Measurements from ENCODE around the gene ATAD3C. TPM values are rescaled to one million over a fixed set of nuclear protein-coding genes. Genes with fewer than 3 reads are reported as not detected.
"Not testable (repeated sequence)": the region's sequence is repeated elsewhere in the genome, so short reads cannot be mapped to it uniquely, and the experiment has no call there.

The ATAD3C gene
- total RNA-seq, 1 experiment from 2014 or later, result 10.6 TPM

DNA sequence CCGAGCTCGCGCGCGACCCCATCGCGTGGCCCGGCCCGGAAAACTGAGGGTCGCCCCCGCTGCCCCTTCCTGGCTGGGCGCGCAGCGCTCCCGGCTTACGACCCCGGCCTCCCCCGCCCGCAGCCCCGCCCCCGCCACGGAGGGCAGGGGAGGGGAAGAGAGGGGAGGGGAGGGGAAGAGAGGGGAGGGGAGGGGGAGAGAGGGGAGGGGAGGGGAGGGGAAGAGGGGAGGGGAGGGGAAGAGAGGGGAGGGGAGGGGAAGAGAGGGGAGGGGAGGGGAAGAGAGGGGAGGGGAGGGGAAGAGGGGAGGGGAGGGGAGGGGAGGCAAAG lies 21.7 kb upstream of the ATAD3C start:
- TF ChIP-seq CTCF (IDR thresholded peaks at IDR 0.05) (no peak), POLR2AphosphoS5 (IDR thresholded peaks at IDR 0.05; ENCODE audit: low read depth, low read length) (no peak), TCF7L2 (IDR thresholded peaks at IDR 0.05; ENCODE audit: low read depth, low read length) (no peak), SIN3A (IDR thresholded peaks at IDR 0.05; ENCODE audit: borderline replicate concordance, insufficient read depth, low read depth, low read length) (no peak)
- TF ChIP-seq, protein P1, sequence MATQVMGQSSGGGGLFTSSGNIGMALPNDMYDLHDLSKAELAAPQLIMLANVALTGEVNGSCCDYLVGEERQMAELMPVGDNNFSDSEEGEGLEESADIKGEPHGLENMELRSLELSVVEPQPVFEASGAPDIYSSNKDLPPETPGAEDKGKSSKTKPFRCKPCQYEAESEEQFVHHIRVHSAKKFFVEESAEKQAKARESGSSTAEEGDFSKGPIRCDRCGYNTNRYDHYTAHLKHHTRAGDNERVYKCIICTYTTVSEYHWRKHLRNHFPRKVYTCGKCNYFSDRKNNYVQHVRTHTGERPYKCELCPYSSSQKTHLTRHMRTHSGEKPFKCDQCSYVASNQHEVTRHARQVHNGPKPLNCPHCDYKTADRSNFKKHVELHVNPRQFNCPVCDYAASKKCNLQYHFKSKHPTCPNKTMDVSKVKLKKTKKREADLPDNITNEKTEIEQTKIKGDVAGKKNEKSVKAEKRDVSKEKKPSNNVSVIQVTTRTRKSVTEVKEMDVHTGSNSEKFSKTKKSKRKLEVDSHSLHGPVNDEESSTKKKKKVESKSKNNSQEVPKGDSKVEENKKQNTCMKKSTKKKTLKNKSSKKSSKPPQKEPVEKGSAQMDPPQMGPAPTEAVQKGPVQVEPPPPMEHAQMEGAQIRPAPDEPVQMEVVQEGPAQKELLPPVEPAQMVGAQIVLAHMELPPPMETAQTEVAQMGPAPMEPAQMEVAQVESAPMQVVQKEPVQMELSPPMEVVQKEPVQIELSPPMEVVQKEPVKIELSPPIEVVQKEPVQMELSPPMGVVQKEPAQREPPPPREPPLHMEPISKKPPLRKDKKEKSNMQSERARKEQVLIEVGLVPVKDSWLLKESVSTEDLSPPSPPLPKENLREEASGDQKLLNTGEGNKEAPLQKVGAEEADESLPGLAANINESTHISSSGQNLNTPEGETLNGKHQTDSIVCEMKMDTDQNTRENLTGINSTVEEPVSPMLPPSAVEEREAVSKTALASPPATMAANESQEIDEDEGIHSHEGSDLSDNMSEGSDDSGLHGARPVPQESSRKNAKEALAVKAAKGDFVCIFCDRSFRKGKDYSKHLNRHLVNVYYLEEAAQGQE (IDR thresholded peaks at IDR 0.05; ENCODE audit: insufficient read depth in 1 of 2, low read depth in 2 of 2, low read length in 1 of 2), result no peak
- no peak for ATAC-seq
- Histone ChIP-seq H3K9me3 (ENCODE audit: control insufficient read depth, insufficient read depth, low read depth, low read length) (no peaks in the 10 kb centered on the region), H3K27me3 (ENCODE audit: control insufficient read depth, insufficient read depth, low read length) (no peaks in the 10 kb centered on the region), H3K4me1 (ENCODE audit: control insufficient read depth, insufficient read depth, low read length) (peaks cover 51% of the 10 kb centered on the region), H3K36me3 (ENCODE audit: control insufficient read depth, insufficient read depth, low read length) (no peaks in the 10 kb centered on the region), H3K27ac (ENCODE audit: low read length) (no peak overlapping the region), H3K4me3 (ENCODE audit: low read depth in 2 of 2, low read length in 2 of 2) (peak overlapping the region; percentile 8 to 20; a peak in 1 of 4 replicates)
- intact Hi-C loops (cut with micrococcal nuclease; ENCODE audit: unreplicated experiment) (no loop called here), in situ Hi-C loops (cut with HindIII; ENCODE audit: low pct_unique_long_range_greater_than_20kb, low sequenced_read_pairs) (no loop called here)
- BruUV-seq (replicated peaks), result no TSS peak
- POLR2A ChIA-PET, result no interaction called here
- DNase-seq (ENCODE audit: low read depth, low spot score), result no peak
- CTCF ChIA-PET, result no interaction called here

GRCh38 chr1:1428174-1428573 lies 21.3 kb upstream of the ATAD3C start:
- H3K27ac ChIP-seq (ENCODE audit: low read length), result peak overlapping the region; percentile 91
- in situ Hi-C loops (cut with HindIII; ENCODE audit: low pct_unique_long_range_greater_than_20kb, low sequenced_read_pairs), result no loop called here
- no peak overlapping the region for H3K4me3 ChIP-seq (ENCODE audit: low read depth in 2 of 2, low read length in 2 of 2)
- no peaks in the 10 kb centered on the region for H3K36me3 ChIP-seq (ENCODE audit: control insufficient read depth, insufficient read depth, low read length)
- intact Hi-C loops (cut with micrococcal nuclease; ENCODE audit: unreplicated experiment), result no loop called here
- no peaks in the 10 kb centered on the region for H3K9me3 ChIP-seq (ENCODE audit: control insufficient read depth, insufficient read depth, low read depth, low read length)
- ATAC-seq (no peak), DNase-seq (ENCODE audit: low read depth, low spot score) (no peak)
- TF ChIP-seq POLR2AphosphoS5 (IDR thresholded peaks at IDR 0.05; ENCODE audit: low read depth, low read length) (0 out of 2 replicates have a peak, but pooled peaks have one; percentile 16), SIN3A (IDR thresholded peaks at IDR 0.05; ENCODE audit: borderline replicate concordance, insufficient read depth, low read depth, low read length) (0 out of 2 replicates have a peak, but pooled peaks have one; percentile 19), TCF7L2 (IDR thresholded peaks at IDR 0.05; ENCODE audit: low read depth, low read length) (no peak)
- CTCF ChIA-PET, result no interaction called here
- no peaks in the 10 kb centered on the region for H3K27me3 ChIP-seq (ENCODE audit: control insufficient read depth, insufficient read depth, low read length)
- no TSS peak for BruUV-seq (replicated peaks)
- POLR2A ChIA-PET, result no interaction called here
- peaks cover 52% of the 10 kb centered on the region for H3K4me1 ChIP-seq (ENCODE audit: control insufficient read depth, insufficient read depth, low read length)

DNA sequence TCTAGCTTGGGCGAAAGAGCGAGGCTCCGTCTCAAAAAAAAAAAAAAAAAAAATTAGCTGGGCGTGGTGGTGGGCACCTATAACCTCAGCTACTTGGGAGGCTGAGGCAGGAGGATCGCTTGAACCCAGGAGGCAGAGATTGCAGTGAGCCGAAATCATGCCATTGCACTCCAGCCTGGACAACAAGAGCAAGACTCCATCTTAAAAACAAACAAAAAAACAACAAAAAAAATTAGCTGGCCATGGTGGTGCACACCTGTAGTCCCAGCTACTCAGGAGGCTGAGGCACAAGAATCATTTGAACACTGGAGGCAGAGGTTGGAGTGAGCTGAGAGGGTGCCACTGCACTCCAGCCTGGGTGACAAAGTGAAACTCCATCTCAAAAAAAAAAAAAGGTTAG lies 20.5 kb upstream of the ATAD3C start:
- DNase-seq (ENCODE audit: low read depth, low spot score); intact Hi-C loops (cut with micrococcal nuclease; ENCODE audit: unreplicated experiment); H3K36me3 ChIP-seq (ENCODE audit: control insufficient read depth, insufficient read depth, low read length); H3K4me3 ChIP-seq (ENCODE audit: low read depth in 2 of 2, low read length in 2 of 2); POLR2A ChIA-PET; in situ Hi-C loops (cut with HindIII; ENCODE audit: low pct_unique_long_range_greater_than_20kb, low sequenced_read_pairs); BruUV-seq (replicated peaks); ATAC-seq; H3K9me3 ChIP-seq (ENCODE audit: control insufficient read depth, insufficient read depth, low read depth, low read length); H3K27me3 ChIP-seq (ENCODE audit: control insufficient read depth, insufficient read depth, low read length): not testable (repeated sequence)
- Histone ChIP-seq H3K4me1 (ENCODE audit: control insufficient read depth, insufficient read depth, low read length) (peaks cover 58% of the 10 kb centered on the region), H3K27ac (ENCODE audit: low read length) (peak overlapping the region; percentile 91)
- CTCF ChIA-PET, result interaction anchor here (0.7 kb wide), 1 partner anchor 11 kb away, joined by 6 read pairs; no protein-coding TSS in a partner anchor

All from Panc1 (cell line).